Measurements from ENCODE around the gene SUSD4.
A peak's percentile ranks its signal among the peaks of the same experiment; 100 is the strongest.

The SUSD4 gene

DNA sequence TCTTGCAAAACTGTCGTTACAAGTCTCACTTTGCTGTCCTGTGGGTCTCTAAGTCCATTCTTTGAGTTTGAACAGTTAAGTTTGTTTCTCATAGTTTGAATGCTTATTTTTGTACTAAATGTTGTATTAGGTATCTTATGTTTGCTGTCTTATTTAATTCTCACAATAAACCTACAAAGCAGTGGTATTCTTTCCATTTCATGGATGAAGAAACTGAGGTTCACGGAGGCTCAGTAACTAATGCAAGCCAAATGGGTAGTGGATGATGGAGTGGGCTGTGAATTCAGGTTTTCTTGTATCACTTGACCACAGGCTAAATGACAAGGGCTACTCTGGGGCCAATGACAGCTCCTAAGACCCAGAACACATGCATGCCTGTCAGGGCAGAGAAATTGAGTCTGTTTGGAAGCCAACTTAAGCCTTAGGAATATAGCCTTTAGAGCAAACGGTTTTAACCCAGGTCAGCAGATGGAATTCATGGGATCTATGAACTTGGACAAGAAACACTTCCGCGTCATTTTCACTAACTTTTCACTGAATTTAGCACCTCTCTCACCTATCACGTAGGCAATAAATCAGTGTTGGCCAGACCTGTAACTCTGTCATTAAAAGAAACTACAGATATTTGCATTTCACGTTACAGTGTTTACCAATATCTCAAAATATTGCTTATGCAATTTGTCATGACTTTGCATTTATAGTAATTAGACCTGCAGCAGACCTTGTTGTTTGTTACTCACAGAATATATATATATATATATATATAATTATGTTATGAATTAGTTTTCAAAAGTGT lies 153.8 kb downstream of the SUSD4 start:
- DNase-seq (ENCODE audit: low spot score): no peak

GRCh38 chr1:223209293-223209898 lies 154.6 kb downstream of the SUSD4 start:
- DNase-seq (ENCODE audit: low spot score): no peak

- no peak for DNase-seq (ENCODE audit: low spot score)
These were observed 155.6 kb downstream of the SUSD4 start for GRCh38 chr1:223208164-223209076.

- no peak for DNase-seq (ENCODE audit: low spot score)
These were observed 156.5 kb downstream of the SUSD4 start for GRCh38 chr1:223207293-223208066.

GRCh38 chr1:223204424-223204823 lies 159.6 kb downstream of the SUSD4 start:
- DNase-seq (ENCODE audit: low spot score): no peak

- no peak for DNase-seq (ENCODE audit: low spot score)
These were observed 160.3 kb downstream of the SUSD4 start for GRCh38 chr1:223203694-223204093.

DNA sequence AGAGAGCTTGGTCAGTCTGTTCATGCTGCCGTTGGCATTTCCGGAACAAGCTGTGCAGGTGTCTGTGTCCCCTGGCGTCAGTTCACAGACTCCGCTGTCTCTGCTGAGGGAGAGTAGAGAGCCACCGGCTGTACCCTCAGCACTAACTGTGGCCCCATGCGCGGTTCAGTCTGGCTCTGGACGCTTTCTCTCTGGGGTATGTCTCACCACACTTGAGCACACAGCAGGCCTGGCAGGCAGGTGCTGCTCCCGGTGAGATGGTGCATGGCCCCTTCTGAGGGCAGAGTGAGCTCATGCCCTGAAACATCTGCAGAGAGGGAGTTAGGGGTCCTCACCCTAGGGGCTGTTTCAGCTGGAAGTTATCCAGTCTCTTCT lies 161.0 kb downstream of the SUSD4 start:
- no peak for DNase-seq (ENCODE audit: low spot score)

GRCh38 chr1:223202376-223203033 lies 161.5 kb downstream of the SUSD4 start:
- no peak for DNase-seq (ENCODE audit: low spot score)

- no peak for DNase-seq (ENCODE audit: low spot score)
These were observed 162.0 kb downstream of the SUSD4 start for GRCh38 chr1:223201967-223202366.

GRCh38 chr1:223200903-223201302 lies 163.1 kb downstream of the SUSD4 start:
- DNase-seq (ENCODE audit: low spot score): no peak

DNA sequence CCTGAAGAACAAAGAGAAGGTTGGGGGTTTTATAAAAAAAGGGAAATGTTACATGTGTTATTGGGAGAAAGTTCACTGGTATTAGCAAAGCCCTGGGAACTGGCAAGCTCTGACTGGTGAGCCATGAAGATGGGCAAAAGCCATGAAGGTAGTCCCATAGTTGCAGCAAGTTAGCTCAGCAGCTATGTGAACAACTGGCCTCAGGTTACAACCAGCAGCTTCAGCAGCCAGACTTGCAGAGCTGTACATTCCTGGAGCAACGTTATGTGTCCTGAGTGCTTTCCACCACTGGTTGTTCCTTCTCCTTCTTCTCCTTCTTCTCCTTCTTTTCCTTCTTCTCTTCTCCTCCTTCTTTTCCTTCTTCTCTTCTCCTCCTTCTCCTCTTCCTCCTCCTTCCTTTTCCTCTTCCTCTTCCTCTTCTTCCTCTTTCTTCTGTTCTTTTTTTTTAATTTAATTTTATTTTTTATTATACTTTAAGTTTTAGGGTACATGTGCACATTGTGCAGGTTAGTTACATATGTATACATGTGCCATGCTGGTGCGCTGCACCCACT lies 164.8 kb downstream of the SUSD4 start:
- peak; percentile 39 for DNase-seq (ENCODE audit: low spot score)

DNA sequence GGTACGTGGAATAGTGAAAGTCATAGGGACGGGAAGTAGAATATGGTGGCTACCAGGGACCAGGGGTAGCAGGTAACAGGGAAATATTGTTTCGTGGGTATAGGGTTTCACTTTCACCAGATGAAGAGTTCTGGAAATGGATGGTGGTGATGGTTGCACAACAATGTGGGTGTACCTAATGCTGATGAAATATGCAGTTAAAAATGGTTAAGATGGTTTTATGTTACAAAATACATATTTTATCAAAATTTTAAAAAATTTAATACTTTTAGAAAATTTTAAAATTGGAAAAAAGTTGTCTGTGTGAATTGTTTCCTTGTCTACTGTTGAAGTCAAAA lies 165.4 kb downstream of the SUSD4 start:
- DNase-seq (ENCODE audit: low spot score): no peak

GRCh38 chr1:223197923-223198627 lies 165.9 kb downstream of the SUSD4 start:
- DNase-seq (ENCODE audit: low spot score): no peak

GRCh38 chr1:223189903-223190724 lies 173.9 kb downstream of the SUSD4 start:
- peak; percentile 95 for DNase-seq (ENCODE audit: low spot score)

DNA sequence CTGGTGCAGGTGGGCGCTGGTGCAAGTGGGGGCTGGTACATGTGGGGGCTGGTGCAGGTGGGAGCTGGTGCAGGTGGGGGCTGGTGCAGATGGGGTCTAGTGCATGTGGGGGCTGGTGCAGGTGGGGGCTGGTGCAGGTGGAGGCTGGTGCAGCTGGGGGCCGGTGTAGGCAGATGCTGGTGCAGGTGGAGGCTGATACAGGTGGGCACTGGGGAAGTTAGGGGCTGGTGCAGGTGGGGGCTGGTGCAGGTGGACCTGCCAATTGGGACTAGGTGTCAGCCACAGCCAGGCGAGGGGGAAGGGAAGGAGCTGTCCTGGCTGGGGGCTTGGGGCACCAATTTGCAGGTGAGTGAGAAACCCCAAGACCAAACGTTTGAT lies 174.5 kb downstream of the SUSD4 start:
- no peak for DNase-seq (ENCODE audit: low spot score)

GRCh38 chr1:223188618-223189356 lies 175.2 kb downstream of the SUSD4 start:
- no peak for DNase-seq (ENCODE audit: low spot score)

GRCh38 chr1:223186800-223187199 lies 177.2 kb downstream of the SUSD4 start:
- DNase-seq (ENCODE audit: low spot score): no peak

GRCh38 chr1:223183268-223183862 lies 180.6 kb downstream of the SUSD4 start:
- DNase-seq (ENCODE audit: low spot score): no peak

Data from SW480 (cell line).